ENCODE data around the gene AFAP1.

DNA sequence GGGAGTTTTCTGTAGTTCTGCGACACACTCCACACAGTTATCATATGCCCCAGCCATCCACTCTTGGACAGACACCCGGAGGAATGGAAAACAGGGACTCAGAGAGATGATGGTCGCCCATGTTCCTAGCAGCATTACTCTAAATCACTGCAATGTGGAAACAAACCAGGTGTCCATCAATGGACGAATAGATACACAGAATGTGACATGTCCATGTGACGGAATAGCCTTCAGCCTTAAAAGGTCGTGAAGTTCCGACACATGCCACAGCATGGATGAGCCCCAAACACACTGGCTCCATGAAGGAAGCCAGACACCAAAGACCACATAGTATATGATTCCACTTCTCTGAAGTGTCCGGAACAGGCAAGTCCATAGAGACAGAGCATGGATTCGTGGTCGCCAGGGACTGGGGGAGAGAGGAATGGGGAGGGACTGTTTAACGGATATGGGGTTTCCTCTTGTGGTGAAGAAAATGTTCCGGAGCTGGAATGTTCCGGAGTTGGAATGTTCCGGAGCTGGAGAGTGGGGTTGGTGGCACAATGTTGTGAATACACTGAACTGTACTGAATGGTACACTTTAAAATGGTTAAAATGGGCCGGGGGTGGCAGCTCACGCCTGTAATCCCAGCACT is 28.7 kb upstream of the AFAP1 start:
- TF ChIP-seq, protein P1, sequence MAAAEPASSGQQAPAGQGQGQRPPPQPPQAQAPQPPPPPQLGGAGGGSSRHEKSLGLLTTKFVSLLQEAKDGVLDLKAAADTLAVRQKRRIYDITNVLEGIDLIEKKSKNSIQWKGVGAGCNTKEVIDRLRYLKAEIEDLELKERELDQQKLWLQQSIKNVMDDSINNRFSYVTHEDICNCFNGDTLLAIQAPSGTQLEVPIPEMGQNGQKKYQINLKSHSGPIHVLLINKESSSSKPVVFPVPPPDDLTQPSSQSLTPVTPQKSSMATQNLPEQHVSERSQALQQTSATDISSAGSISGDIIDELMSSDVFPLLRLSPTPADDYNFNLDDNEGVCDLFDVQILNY (CRISPR knock-in tag; IDR thresholded peaks at IDR 0.05), result no peak
- TF ChIP-seq CREM (CRISPR knock-in tag; IDR thresholded peaks at IDR 0.05) (no peak), RELA (CRISPR knock-in tag; IDR thresholded peaks at IDR 0.05; ENCODE audit: borderline replicate concordance) (no peak), NFYB (CRISPR knock-in tag; conservative IDR thresholded peaks at IDR 0.05; ENCODE audit: low read depth) (no peak), ETV6 (CRISPR knock-in tag; IDR thresholded peaks at IDR 0.05) (no peak), FOXK1 (CRISPR knock-in tag; IDR thresholded peaks at IDR 0.05) (no peak)
- TF ChIP-seq, protein P2, sequence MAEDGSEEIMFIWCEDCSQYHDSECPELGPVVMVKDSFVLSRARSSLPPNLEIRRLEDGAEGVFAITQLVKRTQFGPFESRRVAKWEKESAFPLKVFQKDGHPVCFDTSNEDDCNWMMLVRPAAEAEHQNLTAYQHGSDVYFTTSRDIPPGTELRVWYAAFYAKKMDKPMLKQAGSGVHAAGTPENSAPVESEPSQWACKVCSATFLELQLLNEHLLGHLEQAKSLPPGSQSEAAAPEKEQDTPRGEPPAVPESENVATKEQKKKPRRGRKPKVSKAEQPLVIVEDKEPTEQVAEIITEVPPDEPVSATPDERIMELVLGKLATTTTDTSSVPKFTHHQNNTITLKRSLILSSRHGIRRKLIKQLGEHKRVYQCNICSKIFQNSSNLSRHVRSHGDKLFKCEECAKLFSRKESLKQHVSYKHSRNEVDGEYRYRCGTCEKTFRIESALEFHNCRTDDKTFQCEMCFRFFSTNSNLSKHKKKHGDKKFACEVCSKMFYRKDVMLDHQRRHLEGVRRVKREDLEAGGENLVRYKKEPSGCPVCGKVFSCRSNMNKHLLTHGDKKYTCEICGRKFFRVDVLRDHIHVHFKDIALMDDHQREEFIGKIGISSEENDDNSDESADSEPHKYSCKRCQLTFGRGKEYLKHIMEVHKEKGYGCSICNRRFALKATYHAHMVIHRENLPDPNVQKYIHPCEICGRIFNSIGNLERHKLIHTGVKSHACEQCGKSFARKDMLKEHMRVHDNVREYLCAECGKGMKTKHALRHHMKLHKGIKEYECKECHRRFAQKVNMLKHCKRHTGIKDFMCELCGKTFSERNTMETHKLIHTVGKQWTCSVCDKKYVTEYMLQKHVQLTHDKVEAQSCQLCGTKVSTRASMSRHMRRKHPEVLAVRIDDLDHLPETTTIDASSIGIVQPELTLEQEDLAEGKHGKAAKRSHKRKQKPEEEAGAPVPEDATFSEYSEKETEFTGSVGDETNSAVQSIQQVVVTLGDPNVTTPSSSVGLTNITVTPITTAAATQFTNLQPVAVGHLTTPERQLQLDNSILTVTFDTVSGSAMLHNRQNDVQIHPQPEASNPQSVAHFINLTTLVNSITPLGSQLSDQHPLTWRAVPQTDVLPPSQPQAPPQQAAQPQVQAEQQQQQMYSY (CRISPR knock-in tag; IDR thresholded peaks at IDR 0.05), result no peak
